ENCODE measurements around the gene AIFM1.
"Not testable (repeated sequence)": the region's sequence is repeated elsewhere in the genome, so short reads cannot be mapped to it uniquely, and the experiment has no call there.

The AIFM1 gene

DNA sequence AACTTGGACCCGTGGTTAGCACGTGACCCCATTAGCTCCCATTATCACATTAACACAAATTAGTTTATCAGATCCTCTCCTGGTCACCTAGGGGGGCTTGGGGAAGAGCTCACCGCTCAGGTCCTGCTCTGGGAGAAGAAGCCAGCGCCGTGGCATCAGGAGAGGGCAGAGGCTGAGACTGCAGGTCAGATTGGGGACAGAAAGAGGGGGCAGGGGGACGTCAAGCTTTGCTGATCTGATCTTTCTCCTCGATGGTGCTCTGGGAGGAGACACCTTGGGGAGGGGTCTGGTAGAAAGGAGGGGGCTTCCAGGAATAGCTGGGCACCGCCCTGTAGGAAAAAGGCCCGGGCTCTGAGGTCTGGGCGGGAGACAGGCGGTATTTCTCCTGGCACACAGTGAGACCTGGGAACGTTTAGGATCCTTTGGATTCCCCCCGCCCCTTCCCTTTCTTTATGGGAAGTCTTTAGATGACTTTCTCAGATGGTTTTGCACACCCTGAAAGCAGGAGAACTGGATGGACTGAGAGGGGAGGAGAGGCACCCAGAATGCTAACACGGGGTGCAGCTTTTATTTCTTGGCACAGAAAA is 46.2 kb downstream of the AIFM1 start:
- Histone ChIP-seq H3K4me3 (ENCODE audit: low read length in 2 of 2) (no peak overlapping the region), H3K9ac (ENCODE audit: low read length in 2 of 2) (no peak overlapping the region), H3K27me3 (ENCODE audit: control insufficient read depth in 1 of 2, insufficient read depth in 2 of 2, low read length in 2 of 2) (peaks cover 0 to 10% of the 10 kb centered on the region in 2 donors), H3K36me3 (ENCODE audit: control insufficient read depth in 2 of 2, insufficient read depth in 2 of 2, low read length in 2 of 2) (no peaks in the 10 kb centered on the region), H3K27ac (ENCODE audit: low read length) (peak overlapping the region; percentile 18), H3K4me1 (ENCODE audit: control insufficient read depth, insufficient read depth, low read length) (peaks cover 17% of the 10 kb centered on the region), H3K9me3 (ENCODE audit: control insufficient read depth in 2 of 2, low read length in 2 of 2) (no peaks in the 10 kb centered on the region)

DNA sequence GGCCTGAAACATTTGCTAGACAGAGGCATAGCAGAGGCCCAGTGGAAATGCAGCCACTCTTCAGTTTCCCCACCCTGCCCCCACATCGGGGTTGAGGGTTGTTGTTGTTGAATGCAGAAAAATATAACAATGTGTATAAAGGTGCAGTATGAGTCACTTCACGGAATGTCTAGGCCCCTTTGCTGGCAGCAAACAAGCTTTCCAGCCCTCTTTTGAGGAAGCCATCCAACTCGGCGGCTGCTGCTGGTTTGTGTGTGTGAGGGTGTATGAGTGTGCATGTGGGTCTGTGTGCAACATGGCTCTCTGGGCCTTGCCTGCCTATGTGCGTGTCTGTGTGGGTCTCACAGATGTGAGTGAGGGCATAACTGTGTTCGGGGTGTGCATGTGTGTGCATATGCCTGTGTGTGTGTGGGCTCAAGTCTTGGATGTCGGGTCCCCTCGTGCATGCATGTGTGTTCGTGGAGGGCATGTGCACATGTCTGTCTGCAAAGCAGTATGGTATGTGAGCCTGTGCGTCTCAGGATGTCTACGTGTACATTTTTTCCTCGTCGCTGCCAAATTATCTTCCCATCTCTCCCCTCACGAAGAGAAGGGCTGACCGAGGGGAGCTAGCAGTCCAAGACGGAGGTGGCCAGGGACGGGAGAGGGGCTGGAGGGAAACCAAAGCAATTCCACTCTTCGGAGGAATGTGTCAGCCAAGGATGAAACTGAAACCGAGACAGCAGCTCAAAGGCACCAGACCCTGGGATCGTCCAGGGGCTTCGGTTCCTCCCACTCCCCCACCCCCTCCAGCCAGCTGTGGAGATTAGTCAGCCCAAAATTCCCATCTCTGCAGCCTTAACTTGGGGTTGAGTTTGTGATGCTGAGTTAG is 47.0 kb downstream of the AIFM1 start:
- H3K4me1 ChIP-seq (ENCODE audit: control insufficient read depth, insufficient read depth, low read length) = peaks cover 17% of the 10 kb centered on the region
- H3K27me3 ChIP-seq (ENCODE audit: control insufficient read depth in 1 of 2, insufficient read depth in 2 of 2, low read length in 2 of 2) = peaks cover 0 to 10% of the 10 kb centered on the region in 2 donors
- peak overlapping the region; percentile 11 for H3K27ac ChIP-seq (ENCODE audit: low read length)

DNA sequence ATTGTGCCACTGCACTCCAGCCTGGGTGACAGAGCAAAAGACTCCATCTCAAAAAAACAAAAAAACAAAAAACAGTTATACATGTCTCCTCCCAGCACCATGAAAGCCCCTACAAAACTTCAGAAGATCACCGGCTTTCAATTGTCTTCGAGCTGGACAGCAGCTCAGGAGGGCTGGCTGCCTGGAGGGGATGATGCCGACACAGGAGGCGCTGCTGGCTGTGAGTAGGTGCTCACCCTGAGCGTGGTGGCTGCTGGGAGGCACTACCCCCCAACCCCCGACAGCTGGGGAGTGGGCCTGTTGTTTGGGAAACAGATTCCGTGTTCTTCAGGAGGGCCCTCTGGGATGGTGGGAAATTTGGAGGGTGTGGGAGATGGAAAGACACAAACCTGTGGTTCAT is 48.5 kb downstream of the AIFM1 start:
- Histone ChIP-seq H3K4me3 (ENCODE audit: low read length in 2 of 2) (no peak overlapping the region), H3K9me3 (ENCODE audit: control insufficient read depth in 2 of 2, low read length in 2 of 2) (no peaks in the 10 kb centered on the region), H3K9ac (ENCODE audit: low read length in 2 of 2) (no peak overlapping the region), H3K27me3 (ENCODE audit: control insufficient read depth in 1 of 2, insufficient read depth in 2 of 2, low read length in 2 of 2) (peaks cover 0 to 6% of the 10 kb centered on the region in 2 donors), H3K4me1 (ENCODE audit: control insufficient read depth, insufficient read depth, low read length) (peaks cover 17% of the 10 kb centered on the region), H3K27ac (ENCODE audit: low read length) (no peak overlapping the region), H3K36me3 (ENCODE audit: control insufficient read depth in 2 of 2, insufficient read depth in 2 of 2, low read length in 2 of 2) (no peaks in the 10 kb centered on the region)

More for the DNA sequence above, 47.0 kb downstream of the AIFM1 start:
- no peak overlapping the region for H3K9ac ChIP-seq (ENCODE audit: low read length in 2 of 2)
- H3K36me3 ChIP-seq (ENCODE audit: control insufficient read depth in 2 of 2, insufficient read depth in 2 of 2, low read length in 2 of 2) = no peaks in the 10 kb centered on the region
- no peak overlapping the region for H3K4me3 ChIP-seq (ENCODE audit: low read length in 2 of 2)
- no peaks in the 10 kb centered on the region for H3K9me3 ChIP-seq (ENCODE audit: control insufficient read depth in 2 of 2, low read length in 2 of 2)

DNA sequence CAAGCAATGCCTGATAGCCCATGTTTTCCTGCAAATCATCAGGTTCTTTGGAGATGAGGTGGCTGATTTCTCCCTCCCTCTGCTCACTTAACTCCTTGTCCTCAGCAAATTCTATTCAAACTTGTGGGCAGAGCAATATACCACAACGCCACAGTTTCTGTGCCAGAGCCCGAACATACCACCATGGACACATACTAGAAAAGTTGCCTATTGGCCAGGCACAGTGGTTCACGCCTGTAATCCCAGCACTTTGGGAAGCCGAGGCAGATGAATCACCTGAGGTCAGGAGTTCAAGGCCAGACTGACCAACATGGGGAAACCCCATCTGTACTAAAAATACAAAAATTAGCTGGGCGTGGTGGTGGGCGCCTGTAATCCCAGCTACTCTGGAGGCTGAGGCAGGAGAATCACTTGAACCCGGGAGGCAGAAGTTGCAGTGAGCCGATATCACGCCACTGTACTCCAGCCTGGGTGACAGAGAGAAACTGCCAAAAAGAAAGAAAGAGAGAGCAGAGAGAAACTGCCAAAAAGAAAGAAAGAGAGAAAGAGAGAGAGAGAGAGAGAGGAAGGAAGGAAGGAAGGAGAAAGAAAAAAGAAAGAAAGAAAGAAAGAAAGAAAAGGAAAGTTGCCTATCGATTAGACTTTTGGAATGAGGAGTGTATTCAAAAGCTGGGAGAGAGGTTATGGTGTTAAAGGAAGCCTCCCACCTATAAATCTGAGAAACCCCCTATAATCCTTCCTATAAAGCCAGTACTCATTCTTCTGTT is 50.3 kb downstream of the AIFM1 start:
- not testable (repeated sequence) for H3K27ac ChIP-seq (ENCODE audit: low read length); H3K27me3 ChIP-seq (ENCODE audit: control insufficient read depth in 1 of 2, insufficient read depth in 2 of 2, low read length in 2 of 2); H3K36me3 ChIP-seq (ENCODE audit: control insufficient read depth in 2 of 2, insufficient read depth in 2 of 2, low read length in 2 of 2); H3K4me3 ChIP-seq (ENCODE audit: low read length in 2 of 2); H3K9ac ChIP-seq (ENCODE audit: low read length in 2 of 2); H3K9me3 ChIP-seq (ENCODE audit: control insufficient read depth in 2 of 2, low read length in 2 of 2)
- H3K4me1 ChIP-seq (ENCODE audit: control insufficient read depth, insufficient read depth, low read length) = peaks cover 12% of the 10 kb centered on the region

DNA sequence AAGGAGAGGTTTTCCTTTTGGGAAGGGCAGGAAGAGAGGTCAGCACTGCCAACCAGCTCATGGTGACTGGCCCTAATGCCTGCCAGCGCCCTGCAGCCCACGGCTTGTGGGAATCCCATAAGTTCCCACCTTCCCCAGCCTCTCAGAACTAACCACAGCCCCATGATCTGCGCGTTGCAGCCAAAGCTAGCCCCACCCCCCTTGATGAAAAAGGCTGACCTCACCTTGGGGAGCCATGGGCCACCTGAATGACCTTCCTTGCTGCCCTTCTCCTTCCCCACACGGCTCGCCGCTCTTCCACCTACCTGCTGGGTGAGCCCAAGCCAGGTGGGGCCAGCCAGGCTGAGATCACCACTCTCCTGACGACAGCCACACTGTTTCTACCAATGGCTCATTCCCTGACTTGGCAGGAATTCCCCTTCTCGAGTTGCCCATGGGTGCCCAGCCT is 51.5 kb downstream of the AIFM1 start:
- no peaks in the 10 kb centered on the region for H3K36me3 ChIP-seq (ENCODE audit: control insufficient read depth in 2 of 2, insufficient read depth in 2 of 2, low read length in 2 of 2)
- H3K9ac ChIP-seq (ENCODE audit: low read length in 2 of 2) = no peak overlapping the region
- H3K27me3 ChIP-seq (ENCODE audit: control insufficient read depth in 1 of 2, insufficient read depth in 2 of 2, low read length in 2 of 2) = peaks cover 0 to 2% of the 10 kb centered on the region in 2 donors
- H3K27ac ChIP-seq (ENCODE audit: low read length) = no peak overlapping the region
- peaks cover 10% of the 10 kb centered on the region for H3K4me1 ChIP-seq (ENCODE audit: control insufficient read depth, insufficient read depth, low read length)
- H3K9me3 ChIP-seq (ENCODE audit: control insufficient read depth in 2 of 2, low read length in 2 of 2) = no peaks in the 10 kb centered on the region
- no peak overlapping the region for H3K4me3 ChIP-seq (ENCODE audit: low read length in 2 of 2)

DNA sequence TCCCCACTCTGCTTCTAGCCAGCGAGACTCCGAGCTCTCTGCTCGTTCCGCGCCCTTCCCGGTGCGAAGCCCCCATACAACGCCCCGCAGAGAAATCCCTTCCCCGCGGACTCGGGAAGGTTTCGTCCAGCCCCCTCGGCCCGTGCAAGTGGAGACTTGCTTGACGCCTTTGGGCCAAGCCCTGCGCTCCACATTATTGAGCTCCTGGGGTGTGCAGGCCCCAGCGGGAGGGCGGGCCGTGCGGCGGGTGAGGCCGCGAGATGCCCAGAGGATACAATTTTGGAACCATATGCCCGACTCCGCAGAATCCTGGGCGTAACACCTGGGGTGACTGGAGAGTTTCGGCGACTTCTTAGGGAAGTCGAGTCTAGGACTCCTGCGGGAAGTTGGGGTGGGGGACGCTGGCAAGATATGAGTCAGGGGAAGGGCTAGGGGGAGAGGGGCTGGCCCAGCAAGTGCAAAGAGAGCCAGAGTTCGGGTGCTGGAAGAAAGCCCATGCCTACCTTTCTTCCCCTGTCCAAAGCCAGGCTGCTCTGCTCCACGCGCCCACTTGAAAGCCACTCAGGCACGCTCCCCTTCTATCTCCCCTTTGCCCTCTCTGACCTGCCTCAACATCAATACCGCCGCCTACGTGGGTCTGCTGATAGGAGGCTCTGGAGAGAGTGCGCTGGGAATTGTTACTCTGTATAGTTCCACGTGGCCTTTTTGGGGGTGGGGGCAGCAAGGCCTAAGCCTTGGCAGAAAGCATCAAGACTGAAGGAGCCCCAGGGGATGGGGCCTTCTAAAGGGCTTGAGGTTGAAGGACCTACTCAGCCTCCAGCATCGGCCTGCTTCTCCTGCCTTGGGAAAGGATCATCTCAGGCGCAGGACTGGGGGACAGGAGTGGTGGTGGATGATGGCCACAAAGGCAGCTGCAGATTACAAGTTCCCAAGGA is 54.2 kb downstream of the AIFM1 start:
- peaks cover 0 to 3% of the 10 kb centered on the region in 2 donors for H3K27me3 ChIP-seq (ENCODE audit: control insufficient read depth in 1 of 2, insufficient read depth in 2 of 2, low read length in 2 of 2)
- no peaks in the 10 kb centered on the region for H3K36me3 ChIP-seq (ENCODE audit: control insufficient read depth in 2 of 2, insufficient read depth in 2 of 2, low read length in 2 of 2)
- H3K9ac ChIP-seq (ENCODE audit: low read length in 2 of 2) = no peak overlapping the region
- peaks cover 13% of the 10 kb centered on the region for H3K4me1 ChIP-seq (ENCODE audit: control insufficient read depth, insufficient read depth, low read length)
- H3K27ac ChIP-seq (ENCODE audit: low read length) = no peak overlapping the region
- no peaks in the 10 kb centered on the region for H3K9me3 ChIP-seq (ENCODE audit: control insufficient read depth in 2 of 2, low read length in 2 of 2)
- peak overlapping the region; percentile 25 to 47 for H3K4me3 ChIP-seq (ENCODE audit: low read length in 2 of 2)

DNA sequence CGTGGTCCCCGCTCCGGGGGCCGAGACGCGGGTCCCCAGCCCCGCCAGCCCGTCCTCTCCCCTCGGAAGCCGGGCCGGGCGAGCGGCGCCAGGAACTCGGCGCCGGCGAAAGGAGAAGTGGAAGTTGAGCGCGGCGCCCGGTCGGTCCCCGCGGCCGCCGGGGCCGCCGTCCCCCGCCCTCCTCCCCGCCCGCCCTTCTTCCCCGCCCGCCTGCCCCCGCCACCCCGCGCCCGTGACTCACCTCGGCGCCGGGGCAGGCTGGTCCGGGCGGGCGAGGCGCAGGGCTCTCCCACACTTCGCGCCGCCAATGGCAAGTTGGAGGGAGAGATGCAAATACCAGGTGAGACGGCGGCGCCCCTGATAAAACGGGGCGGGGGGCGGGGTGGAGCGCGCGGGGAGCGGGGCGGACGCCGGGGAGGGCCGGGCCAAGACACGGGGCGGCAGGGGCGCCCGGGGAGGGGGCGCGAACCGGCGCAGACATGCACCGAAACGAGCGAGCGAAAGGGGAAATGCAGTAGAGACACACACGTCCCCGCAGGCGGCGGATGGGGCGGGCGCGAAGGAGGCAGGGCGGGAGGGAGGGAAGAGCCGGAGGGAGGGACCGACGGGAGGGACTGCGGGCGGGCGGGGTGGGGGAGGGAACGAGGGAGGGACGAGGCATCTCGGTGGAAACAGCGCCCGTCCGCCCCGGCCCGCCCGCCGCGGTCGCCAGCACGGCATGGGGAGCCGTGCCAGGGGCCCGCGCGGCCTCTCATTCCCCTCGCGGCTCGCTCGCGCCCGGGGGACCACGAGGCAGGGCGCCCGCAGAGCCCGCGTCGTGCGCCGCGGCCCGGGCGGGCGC is 55.0 kb downstream of the AIFM1 start, which contains the start of gene ELF4:
TSS of gene ELF4 (minus strand) at position 119 of the 841 bp plus-strand sequence. CDS start 29,167 bp downstream, outside the sequence.
- peaks cover 17% of the 10 kb centered on the region for H3K4me1 ChIP-seq (ENCODE audit: control insufficient read depth, insufficient read depth, low read length)
- no peaks in the 10 kb centered on the region for H3K36me3 ChIP-seq (ENCODE audit: control insufficient read depth in 2 of 2, insufficient read depth in 2 of 2, low read length in 2 of 2)
- H3K9ac ChIP-seq (ENCODE audit: low read length in 2 of 2) = peak within 1 kb of the TSS; percentile 58 to 60
- peaks cover 0 to 3% of the 10 kb centered on the region in 2 donors for H3K27me3 ChIP-seq (ENCODE audit: control insufficient read depth in 1 of 2, insufficient read depth in 2 of 2, low read length in 2 of 2)
- no peaks in the 10 kb centered on the region for H3K9me3 ChIP-seq (ENCODE audit: control insufficient read depth in 2 of 2, low read length in 2 of 2)
- no peak within 1 kb of the TSS for H3K27ac ChIP-seq (ENCODE audit: low read length)
- H3K4me3 ChIP-seq (ENCODE audit: low read length in 2 of 2) = peak within 1 kb of the TSS; percentile 40 to 71

DNA sequence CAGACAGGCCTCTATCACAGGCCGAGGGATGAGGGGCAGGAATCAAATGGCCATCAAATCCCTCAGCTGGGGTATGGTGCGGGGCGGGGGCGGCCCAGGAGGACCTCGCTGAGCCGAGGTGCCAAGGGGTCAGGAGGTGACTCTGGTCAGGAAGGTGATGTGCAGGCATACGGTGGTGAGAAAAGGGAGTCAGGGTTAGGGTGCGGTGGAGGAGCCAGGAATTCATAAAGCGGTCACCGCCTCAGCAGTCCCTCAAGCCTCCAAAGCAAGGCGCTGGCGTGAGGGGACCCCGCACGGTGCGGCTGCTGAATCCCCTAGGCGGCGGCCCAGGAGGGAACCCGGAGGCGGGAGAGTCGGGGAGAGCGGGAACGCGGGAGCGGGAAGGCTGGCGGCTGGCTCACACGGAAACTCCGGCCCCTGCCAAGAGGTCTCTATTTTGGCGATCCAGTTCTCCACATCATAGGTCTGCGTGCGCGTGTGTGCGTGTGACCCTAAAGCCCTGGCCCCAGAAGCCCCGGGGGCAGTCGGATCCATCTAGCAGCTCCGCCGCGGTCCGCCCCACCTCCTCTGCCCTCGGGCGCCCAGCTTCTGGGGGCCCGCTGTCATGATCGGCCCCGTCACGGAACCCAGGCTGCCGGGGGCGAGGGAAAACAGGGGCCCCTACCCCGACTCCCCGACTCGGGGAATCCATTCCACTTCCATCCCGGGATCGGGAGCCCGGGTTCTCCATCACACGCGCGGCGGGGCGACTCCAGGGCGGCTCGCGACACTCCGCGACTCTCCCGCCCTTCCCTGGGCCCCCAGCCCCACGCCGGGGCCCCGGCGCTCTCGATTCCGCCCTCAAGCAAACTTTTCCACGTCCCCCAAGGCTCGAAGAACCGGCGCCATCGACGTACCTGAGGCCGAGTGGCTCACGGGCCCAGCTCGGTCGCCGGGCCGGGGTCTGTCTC is 55.9 kb downstream of the AIFM1 start:
- Histone ChIP-seq H3K27ac (ENCODE audit: low read length) (no peak overlapping the region), H3K4me1 (ENCODE audit: control insufficient read depth, insufficient read depth, low read length) (peaks cover 20% of the 10 kb centered on the region), H3K4me3 (ENCODE audit: low read length in 2 of 2) (peak overlapping the region; percentile 40 to 71), H3K36me3 (ENCODE audit: control insufficient read depth in 2 of 2, insufficient read depth in 2 of 2, low read length in 2 of 2) (no peaks in the 10 kb centered on the region), H3K9me3 (ENCODE audit: control insufficient read depth in 2 of 2, low read length in 2 of 2) (no peaks in the 10 kb centered on the region), H3K27me3 (ENCODE audit: control insufficient read depth in 1 of 2, insufficient read depth in 2 of 2, low read length in 2 of 2) (peaks cover 0 to 3% of the 10 kb centered on the region in 2 donors), H3K9ac (ENCODE audit: low read length in 2 of 2) (peak overlapping the region; percentile 58 to 60)

Data from stomach smooth muscle (tissue), 2 donors.